Femur (tissue), 1 donor: ENCODE results near the gene RCHY1.
"Not testable (repeated sequence)": the region's sequence is repeated elsewhere in the genome, so short reads cannot be mapped to it uniquely, and the experiment has no call there.

ENCODE experiments used
- DNase-seq: peaks from one replicate; pipeline ENCODE4 v3.0.0-alpha.2; 2017

Gene RCHY1

GRCh38 chr4:75514131-75514948, at the start of gene RCHY1, which contains the start of gene THAP6:
Gene RCHY1, minus strand, starts transcription at chr4:75514403. Its CDS starts 117 bp downstream, at chr4:75514286.
Gene THAP6, plus strand, starts transcription at chr4:75514473. Its CDS starts 980 bp downstream, at chr4:75515453.
- DNase-seq, result peak; percentile 97

- no peak for DNase-seq
These were observed 47.6 kb upstream of the RCHY1 start for GRCh38 chr4:75561789-75562188.

DNA sequence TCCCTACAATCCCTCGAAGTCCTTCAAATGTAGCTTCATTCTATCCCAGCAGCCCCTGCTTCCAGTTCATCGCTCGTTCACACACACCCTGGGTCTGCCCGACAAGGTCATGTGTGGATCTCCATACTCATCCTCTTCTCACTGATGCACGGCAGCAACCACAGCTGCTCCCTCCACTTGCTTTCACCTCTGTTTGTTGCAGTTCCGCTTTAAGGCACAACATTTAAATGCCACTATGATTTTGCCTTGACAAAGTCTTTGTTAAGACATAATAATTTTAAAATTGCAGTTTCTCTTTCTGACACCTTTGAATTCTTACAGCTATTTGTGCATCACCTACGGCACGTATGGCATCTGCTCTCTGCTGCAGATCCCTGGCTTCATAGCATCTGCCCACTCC, 43.5 kb upstream of the RCHY1 start:
- no peak for DNase-seq

DNA sequence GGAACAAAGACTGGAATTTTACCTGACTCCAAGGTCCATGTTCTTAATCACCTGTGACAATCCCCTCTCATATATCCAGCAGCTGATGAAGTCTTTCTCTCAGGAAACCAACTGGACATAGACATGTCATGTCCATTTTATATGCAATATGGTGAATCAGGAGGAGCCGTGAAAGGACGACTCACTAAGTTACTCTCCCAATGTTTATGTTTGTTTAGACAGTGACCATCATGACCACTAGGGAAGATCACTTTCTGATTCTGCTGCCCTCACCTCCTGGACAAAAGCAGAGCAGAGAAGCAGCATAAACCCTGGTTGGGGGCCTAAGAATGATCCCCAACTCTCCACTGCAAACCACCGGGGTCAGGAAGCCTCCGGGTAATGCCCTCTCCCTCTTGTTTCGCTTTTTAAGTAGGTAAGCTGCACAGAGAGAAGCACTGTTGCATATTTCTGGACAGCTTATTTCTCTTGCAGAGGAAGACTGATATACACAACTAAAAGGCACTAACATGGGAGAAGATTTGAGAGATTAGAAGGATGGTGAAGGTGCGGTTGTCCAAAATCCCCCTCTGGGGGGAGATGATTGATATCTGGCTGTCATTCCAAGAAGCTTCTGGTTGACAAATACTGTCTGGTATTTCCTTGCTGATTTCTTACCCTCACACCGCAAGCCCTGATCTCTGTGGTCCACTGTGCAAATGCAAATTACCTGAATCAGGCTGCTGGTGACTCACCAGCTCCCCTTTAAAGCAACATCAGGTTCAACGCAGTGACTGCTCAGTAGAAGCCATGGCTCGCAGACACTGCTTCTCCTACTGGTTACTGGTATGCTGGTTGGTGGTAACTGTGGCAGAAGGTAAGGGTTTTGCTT, 41.3 kb upstream of the RCHY1 start, which contains the start of gene ODAPH:
Gene ODAPH, plus strand, starts transcription at position 773 of the 871 bp plus-strand sequence. Its CDS starts 17 bp downstream, at position 790.
- no peak for DNase-seq

DNA sequence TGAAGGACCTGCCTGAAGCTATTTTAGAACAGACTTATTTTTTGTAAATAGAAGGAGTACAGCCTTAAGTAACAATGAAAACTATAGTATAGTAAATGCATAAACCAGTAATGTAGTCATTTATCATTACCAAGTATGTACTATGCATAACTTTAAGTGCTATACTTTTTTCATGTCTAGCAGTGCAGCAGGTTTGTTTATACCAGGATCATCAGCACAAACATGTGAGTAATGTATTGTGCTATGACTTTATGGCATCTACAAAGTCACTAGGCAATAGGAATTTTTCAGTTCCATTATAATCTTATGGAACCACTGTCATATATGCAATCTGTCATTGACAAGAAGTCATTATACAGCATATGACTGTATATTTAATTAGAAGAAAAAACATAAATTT, 38.2 kb upstream of the RCHY1 start:
- no peak for DNase-seq

GRCh38 chr4:75549019-75549418, 34.8 kb upstream of the RCHY1 start:
- DNase-seq, result no peak

DNA sequence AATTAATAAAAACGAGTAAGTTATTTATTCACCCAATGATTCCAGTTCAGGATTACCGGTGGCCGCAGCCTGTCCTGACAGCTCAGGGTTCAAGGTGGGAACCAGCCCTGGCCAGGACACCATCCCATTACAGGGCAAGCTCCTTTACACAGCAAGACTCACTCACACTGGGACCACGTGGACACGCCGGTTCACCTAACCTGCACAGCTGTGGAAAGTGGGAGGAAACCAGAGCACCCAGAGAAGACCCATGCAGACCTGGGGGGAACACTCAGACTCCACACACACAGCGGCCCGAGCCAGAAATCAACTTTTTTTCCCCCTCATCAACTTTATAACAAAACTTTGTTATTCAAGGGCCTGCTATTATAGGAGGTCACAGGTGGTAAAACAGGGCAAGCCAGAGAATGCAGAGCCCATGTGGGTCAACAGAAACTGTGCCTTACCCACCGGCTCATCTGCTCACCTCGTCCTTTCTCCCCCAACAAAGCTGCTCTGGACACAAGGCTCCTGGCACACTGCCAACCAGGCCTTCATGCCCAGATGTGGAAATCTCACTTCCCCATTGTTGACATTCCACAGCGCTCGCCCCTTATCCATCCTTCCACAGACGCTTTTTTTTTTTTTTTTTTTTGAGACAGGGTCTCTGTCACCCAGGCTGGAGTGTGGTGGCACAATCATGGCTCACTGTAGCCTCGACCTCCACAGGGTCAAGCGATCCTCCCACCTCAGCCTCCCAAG, 33.6 kb upstream of the RCHY1 start:
- DNase-seq, result peak; percentile 22

DNA sequence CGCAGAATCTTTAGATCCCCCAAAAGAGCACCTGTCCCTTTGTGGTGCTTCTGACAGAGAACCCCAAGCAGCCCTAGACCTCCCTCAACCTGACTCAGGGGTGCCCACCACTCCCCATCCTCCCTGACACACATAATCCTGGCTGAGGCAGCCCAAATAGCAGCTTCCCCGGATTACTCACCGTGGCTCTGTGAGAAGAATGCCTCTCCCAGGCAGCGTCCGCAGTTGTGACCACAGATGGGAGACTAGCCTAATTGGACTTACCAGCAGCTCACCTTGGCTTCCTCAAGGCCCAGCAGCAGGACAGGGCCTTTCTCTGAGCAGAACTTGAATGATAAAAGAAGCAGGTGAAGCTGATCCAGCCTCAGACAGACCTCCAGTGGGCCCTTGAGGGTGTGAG, 31.3 kb upstream of the RCHY1 start:
- DNase-seq, result no peak

DNA sequence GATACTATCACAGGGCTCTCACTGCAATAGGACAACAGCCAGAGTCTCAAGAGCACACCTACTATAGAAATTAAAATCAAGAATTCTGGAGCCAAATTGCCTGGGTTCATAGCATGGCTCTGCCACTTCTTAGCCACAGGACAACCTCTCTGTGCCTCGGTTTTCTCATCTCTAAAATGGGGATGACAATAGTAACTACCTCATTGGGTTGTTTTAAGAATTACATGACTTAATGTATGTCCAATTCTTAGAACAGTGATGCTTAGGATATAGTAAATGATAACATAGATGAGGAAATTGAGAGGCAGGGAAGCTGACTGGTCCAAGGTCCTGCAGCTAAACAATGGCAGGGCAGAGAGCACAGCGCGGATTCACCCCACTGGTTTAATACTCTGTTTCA, 30.7 kb upstream of the RCHY1 start:
- no peak for DNase-seq

DNA sequence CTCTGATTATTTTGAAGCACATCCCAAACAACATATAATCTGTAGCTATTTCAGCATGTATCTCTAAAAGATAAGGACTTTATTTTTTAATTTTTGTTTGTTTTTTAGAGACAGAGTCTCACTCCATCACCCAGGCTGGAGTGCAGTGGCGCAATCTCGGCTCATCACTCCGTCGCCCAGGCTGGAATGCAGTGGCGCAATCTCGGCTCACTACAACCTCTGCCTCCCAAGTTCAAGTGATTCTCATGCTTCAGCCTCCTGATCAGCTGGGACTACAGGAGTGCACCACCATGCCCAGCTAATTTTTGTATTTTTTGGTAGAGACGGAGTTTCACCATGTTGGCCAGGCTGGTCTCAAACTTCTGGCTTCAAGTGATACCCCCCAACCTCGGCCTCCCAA, 30.0 kb upstream of the RCHY1 start:
- DNase-seq, result not testable (repeated sequence)

DNA sequence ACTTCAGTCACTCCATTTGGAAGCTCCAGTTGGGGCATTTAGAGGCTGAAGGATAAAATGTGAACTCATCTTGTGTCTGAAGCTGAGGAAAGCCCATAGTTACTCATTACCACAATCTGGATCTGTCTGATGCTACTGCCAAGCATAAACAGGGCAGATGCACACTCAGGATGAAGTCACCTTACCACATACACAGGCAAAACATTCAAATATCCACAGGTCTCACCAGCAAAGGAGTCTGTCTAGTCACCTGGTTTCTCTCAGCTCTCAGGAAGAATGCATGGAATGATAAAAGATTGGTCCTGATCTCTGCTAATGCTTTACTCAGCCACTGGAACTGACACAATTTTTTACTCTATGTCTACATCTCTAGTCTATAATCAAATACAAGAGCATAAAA, 28.6 kb upstream of the RCHY1 start:
- no peak for DNase-seq

DNA sequence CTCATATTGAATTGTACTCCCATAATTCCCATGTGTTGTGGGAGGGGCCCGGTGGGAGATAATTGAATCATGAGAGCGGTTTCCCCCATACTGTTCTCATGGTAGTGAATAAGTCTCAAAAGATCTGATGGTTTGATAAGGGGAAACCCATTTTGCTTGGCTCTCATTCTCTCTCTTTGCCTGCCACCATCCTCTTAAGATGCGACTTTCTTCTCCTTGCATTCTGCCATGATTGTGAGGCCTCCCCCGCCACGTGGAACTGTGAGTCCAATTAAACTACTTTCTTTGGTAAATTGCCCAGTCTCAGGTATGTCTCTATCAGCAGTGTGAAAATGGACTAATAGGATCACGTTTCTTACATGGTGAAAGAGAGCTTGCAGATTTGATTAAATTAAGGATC, 23.1 kb upstream of the RCHY1 start:
- DNase-seq, result not testable (repeated sequence)

DNA sequence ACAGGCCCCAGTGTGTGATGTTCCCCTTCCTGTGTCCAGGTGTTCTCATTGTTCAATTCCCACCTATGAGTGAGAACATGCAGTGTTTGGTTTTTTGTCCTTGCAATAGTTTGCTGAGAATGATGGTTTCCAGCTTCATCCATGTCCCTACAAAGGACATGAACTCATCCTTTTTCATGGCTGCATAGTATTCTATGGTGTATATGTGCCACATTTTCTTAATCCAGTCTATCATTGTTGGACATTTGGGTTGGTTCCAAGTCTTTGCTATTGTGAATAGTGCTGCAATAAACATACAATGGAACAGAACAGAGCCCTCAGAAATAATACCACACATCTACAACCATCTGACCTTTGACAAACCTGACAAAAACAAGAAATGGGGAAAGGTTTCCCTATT, 19.7 kb upstream of the RCHY1 start:
- DNase-seq, result not testable (repeated sequence)

DNA sequence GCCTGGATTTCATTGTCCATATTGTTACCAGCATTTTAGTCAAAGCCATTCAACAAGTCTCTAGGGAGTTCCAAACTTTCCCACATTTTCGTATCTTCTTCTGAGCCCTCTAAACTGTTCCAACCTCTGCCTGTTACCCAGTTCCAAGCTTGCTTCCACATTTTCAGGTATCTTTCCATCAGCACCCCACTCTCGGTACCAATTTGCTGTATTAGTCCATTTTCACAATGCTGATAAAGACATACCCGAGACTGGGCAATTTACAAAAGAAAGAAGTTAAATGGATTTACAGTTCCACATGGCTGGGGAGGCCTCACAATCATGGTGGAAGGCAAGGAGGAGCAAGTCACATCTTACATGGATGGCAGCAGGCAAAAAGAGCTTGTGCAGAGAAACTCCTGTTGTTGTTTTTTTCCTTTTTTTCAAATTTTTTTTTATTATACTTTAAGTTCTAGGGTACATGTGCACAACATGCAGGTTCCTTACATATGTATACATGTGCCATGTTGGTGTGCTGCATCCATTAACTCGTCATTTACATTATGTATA, 19.2 kb upstream of the RCHY1 start:
- not testable (repeated sequence) for DNase-seq

GRCh38 chr4:75531536-75532143, 17.4 kb upstream of the RCHY1 start:
- DNase-seq, result not testable (repeated sequence)

DNA sequence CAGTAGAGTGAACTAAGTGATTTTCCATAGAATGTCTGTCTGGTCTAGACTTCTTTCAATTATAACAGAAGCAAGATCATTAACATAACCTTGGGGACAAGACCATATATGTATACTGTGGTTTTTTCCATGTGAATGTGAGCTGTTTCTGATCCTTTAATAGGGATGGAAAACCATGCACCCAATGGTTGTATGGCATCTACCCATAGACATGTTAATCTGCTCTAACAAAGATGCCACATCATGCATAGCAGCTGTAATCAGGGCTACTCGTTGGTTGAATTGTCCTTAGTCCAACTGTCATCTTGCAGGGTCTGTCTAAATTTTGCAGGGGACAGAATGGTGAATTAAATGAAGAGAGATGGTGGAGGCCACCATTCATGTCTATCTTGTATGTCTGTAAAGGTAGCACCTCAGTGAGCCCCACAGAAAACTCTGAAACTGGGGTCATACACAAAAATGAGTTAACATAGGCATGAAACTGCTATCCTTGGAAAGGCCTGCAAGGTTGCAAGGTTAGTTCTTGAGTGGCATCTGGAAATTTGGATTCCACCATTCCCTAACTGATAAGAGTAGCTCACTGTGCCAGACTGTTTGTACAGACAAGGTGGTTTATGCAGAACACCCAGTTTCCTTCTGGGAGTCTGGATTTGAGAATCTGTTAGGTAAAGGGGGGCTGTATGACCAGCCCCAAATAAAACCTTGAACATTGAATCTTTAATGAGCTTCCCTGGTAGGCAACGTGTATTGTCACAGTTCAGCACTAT, 16.5 kb upstream of the RCHY1 start:
- no peak for DNase-seq

DNA sequence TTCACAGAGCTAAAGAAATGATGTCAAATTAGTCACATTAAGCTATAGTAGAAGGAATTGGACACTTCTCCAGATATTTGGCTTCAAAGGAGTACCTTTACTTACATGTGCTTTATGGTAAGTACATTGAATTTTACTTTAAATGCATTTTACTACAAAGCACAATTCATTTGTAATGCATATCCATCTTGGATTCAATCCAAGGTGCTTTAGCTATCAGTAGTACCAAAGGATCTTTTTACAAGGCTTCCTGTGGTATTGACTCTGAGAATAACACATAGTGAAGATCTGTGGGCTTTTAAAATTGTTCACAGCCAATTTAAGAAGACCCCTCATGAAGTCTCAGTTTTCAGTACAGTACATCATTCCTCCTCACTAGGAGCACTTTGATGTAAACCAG, 13.3 kb upstream of the RCHY1 start:
- no peak for DNase-seq

- DNase-seq, result no peak
These were observed 11.7 kb upstream of the RCHY1 start for GRCh38 chr4:75525910-75526309.

GRCh38 chr4:75525086-75525485, 10.9 kb upstream of the RCHY1 start:
- no peak for DNase-seq

- DNase-seq, result not testable (repeated sequence)
These were observed 5.2 kb upstream of the RCHY1 start for GRCh38 chr4:75519452-75519851.

- no peak for DNase-seq
These were observed 1.9 kb upstream of the RCHY1 start for GRCh38 chr4:75516144-75516543.
